Ishikawa (cell line): ENCODE data around the gene CEP85L.

Experiments used
- CEBPB ChIP-seq: IDR thresholded peaks from 2 replicates; pipeline ENCODE4 v1.6.1; 2012
- EGR1 ChIP-seq: IDR thresholded peaks from 2 replicates; pipeline ENCODE4 v1.6.1; 2012
- EP300 ChIP-seq: IDR thresholded peaks from 2 replicates; pipeline ENCODE4 v1.6.1; 2012; ENCODE audit warnings: borderline replicate concordance
- FOXM1 ChIP-seq: IDR thresholded peaks from 2 replicates; pipeline ENCODE4 v1.6.1; 2012; ENCODE audit warnings: low read depth, borderline replicate concordance
- MAX ChIP-seq: IDR thresholded peaks from 2 replicates; pipeline ENCODE4 v1.6.1; 2012
- RAD21 ChIP-seq: IDR thresholded peaks from 2 replicates; pipeline ENCODE4 v1.6.1; 2012; ENCODE audit warnings: low read depth
- REST ChIP-seq: IDR thresholded peaks from 2 replicates; pipeline ENCODE4 v1.6.1; 2012; ENCODE audit warnings: low read depth, mild to moderate bottlenecking
- TAF1 ChIP-seq: IDR thresholded peaks from 2 replicates; pipeline ENCODE4 v1.6.1; 2012; ENCODE audit warnings: low read depth, mild to moderate bottlenecking
- TCF12 ChIP-seq: IDR thresholded peaks from 2 replicates; pipeline ENCODE4 v1.6.1; 2012; ENCODE audit warnings: low read depth
- YY1 ChIP-seq: IDR thresholded peaks from 2 replicates; pipeline ENCODE4 v1.6.1; 2012; ENCODE audit warnings: low read depth

DNA sequence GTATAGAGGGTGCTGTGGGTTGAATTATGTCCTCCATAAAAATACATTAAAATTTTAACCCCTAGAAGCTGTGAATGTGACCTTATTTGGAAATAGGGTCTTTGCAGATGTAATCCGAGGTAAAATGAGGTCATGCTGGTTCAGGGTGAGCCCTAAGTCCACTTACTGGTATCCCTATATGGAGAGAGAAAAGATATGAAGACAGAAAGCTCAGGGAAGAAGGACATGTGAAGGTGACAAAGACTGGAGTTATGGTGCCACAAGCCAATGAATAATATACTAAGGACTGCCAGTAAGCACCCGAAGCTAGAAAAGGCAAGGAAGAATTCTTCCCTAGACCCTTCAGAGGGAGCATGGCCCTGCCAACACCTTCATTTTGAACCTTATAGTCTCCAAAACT is 53.1 kb downstream of the CEP85L start:
- TF ChIP-seq MAX (no peak), TCF12 (no peak), REST (no peak), TAF1 (no peak), CEBPB (no peak), FOXM1 (no peak), EGR1 (no peak), YY1 (no peak), RAD21 (no peak), EP300 (no peak)
